NCI-H2107 treated with DMSO at 0.1 percent for 48 hours (cell line): ENCODE results near the gene PLEKHA5.
A peak's percentile ranks its signal among the peaks of the same experiment; 100 is the strongest.
"Not testable (repeated sequence)": the region's sequence is repeated elsewhere in the genome, so short reads cannot be mapped to it uniquely, and the experiment has no call there.

Source experiments
- DNase-seq: peaks from one replicate; lab custom pipeline; 2025; ENCODE audit not compliant: unreplicated experiment; lab: John Stamatoyannopoulos, UW

The PLEKHA5 gene

DNA sequence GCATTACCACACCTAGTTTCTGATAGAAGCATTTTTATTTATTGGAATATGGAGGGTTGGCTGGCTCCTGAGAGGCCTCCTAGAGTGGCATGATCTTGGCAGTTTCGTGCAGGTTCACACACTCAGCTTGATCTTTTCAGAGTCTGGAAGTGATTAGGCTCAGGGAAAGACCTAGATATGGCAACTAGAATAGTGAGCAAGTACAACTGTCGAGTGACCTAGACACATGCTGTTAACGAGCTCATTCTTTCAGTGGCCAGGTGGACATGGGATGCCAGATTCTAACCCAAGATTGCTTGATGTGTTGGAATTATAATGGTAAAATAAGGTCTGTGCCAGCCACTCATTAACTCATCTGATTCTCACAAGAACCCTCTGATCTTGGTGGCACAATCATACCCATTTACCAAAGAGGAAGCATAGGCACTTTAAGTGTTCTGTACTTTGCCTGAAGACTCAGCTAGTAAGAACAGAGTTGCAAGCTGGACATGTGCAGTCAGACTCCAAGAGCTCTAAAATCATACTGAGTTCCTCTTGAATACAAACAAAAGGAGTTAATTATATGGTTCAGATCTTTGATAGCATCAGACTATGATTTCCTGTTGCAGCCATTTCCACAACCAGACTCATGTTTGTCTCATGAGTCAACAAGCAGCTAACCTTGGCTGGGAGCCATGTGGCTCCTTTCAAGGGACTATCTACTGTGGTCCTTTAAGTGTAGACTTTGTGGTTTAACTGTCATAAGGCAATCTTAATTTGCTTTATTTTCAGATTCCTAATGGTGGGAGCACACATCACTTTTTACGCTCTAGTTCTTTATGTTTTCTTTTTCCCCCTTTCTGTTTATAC lies 144.2 kb downstream of the PLEKHA5 start:
- peak; percentile 89 for DNase-seq

DNA sequence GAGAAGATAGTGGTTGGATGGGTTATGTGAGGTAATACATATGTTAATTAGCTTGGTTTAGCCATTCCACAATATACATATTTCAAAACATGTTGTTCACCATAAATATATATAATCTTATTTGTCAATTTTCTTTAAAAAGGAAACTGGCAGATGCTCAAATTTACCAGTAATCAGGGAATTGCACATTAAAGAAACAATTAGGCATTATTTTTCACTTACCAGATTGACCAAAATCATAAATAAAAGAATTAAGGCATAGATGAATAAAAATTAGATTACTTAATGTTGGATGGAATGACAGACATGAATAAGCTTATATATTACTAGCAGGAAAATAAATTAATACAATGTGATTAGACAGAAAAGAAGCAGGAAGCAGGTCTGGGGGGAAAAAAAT lies 147.2 kb downstream of the PLEKHA5 start:
- DNase-seq: no peak

DNA sequence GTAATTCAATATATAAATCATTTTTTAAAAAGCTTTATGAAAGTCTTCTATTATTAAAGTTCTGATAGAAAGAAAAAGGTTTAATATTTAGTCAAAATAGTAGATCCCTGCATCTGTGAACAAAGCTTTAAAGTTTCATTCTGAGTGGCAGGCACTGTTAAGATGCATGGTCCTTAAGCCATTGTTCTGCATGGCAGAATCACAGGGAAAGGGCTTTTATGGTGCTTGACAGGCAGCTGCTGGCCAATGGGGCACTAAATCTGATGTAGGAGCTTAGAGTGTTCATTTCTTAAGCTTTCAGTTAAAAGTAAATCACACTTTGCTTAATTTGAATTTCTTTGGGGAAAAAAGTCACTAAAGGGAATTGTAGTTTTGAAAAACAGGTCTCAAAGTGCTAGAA lies 148.2 kb downstream of the PLEKHA5 start:
- peak; percentile 6 for DNase-seq

DNA sequence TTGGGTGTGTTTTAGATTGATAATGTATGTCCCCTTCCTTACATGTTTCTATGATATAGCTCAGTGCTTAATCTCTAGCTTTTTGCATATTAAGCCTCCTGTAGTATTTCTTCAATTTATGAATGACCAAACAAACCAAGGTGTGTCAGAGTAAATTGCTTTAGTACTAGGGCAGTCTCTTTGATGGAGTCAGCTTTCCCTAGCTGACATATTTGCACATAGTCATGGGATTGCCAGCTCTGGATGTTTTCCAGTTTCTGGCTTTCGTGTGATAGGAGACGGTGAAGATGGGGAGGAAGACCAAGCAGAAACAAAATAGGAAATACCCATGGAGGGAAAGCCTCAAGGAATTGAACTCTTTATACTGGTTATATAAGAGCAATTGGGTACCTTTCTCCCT lies 148.9 kb downstream of the PLEKHA5 start:
- no peak for DNase-seq

DNA sequence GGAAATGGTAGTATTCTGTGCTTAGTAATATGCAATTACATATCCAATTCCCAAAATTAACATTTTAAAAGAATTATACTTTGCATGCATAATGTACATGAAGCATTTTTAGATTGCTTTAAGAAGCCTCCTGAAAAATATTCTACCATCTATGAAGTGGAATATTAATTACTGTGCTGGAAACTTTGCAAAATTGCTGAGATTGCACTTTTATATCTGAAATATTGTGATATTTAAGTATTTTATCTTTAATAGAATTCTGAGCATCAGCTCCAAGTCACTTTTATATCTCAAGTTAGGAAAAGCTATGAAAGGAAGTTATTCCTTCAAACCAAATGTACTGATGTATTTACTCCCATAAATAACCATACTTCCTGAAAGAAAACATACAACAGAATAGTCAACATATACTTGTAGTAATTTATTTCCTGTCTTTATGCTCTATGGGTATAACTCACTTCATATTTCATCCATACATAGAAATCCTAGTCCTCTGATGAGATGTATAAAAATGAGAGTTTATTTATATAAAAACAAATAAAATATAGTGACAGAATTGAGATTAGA lies 152.7 kb downstream of the PLEKHA5 start:
- no peak for DNase-seq

DNA sequence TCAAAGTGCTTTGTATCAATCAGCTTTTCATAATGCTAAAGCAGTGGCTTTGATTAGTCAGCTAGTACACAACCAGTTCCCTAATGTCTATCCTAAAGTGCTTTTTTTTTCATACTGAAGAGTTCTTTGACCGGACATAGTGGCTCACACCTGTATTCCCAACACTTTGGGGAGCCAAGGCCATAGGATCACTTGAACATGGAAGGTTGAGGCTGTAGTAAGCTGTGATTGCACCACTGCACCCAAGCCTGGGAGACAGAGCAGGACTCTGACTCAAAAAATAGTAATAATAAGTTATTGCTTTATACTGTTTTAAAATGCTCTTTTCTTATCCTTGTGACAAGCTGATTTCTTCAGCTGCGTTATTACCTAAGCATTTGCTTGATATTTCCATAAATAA lies 155.1 kb downstream of the PLEKHA5 start:
- no peak for DNase-seq

DNA sequence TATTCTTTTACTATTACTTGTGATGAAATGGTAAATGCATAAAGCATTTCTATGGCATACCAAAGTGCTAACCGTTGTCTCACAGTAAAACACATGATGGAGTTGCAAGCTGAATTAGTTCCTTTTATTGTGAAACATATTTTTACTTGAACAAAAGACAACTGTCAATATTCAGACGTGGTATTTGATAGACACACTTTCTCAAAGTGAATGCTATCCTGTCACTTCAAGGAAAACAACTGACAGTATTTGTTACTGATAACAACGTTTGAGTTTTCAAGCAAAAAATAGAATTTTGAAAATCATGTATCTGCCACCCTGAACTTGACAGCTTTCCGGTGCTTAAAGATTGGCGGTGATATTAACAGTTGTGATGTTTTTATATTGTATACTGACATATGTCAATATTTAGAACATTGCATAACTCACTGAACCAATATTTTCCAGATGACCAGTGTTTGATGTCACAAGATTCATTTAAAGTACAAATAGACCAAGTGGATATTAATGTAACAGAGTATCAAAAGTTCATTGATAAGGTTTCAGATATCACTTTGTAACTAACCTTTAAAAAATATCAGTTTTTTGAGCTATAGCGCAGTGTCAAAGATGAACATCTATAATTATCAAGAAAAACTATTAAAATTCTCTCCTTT lies 156.4 kb downstream of the PLEKHA5 start:
- DNase-seq: no peak

DNA sequence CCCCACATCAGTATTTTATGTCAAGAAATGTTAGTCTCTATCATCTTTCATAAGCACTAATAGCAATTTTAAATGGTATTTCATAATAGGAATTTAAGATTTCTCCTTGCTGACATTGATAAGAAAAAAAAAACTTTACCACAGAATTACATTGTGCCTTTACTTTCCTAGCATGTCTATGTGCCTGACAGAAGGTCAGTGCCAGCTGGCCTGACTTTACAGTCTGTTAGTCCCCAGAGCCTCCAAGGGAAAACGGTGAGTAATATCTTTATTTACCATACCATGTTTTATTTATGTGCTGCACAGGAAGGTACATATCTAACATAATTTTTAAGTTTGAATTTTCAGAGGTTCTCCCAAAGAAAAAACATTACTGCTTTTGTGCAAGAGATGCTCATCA lies 157.8 kb downstream of the PLEKHA5 start:
- no peak for DNase-seq

DNA sequence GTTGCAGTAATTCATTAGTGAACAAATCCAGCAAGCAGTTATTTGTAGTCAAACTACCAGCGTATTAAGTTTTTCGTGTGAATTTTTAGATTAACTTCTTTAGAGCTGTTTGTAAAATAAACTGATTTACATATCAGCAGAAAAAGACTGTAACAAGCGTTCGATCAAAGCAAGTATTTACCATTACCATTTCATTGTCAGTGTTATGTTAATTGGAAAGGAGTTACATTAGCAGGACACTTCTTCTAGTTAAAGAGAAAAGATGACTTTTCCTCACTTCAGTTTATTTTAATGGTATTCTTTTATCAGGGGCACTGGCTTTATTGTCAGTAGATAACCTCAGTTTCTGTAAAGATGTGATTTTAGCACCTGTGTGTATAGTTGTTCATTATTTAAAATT lies 158.6 kb downstream of the PLEKHA5 start:
- no peak for DNase-seq

DNA sequence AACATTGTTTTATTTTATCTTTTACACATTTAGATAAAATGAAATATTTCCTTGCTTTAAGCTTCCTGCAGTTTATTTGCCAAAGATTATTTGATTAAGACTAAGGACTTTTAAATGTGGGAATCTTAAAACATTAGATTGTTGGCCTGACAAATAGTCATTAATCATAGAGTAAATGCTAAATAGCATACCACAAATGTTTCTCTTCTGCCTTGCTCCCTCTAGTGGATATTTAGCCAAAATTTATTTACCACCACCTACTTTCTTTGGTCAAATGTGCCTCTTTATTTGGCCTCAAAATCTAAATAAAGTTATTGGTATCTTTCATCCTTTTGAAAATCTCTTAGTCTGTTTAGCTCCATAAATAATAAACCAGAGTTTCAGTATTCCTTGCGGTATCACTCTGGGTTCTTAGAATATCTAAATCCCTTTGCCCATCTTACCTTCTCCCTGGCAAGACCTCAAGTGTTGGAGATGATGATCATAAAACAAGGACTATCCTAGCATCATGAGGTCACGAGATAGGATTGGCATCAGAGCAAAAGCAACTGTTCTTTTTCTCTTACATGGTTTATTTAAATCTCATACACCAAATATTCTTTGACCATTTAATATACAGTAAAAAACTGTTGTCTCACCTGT lies 159.2 kb downstream of the PLEKHA5 start:
- DNase-seq: peak; percentile 48

DNA sequence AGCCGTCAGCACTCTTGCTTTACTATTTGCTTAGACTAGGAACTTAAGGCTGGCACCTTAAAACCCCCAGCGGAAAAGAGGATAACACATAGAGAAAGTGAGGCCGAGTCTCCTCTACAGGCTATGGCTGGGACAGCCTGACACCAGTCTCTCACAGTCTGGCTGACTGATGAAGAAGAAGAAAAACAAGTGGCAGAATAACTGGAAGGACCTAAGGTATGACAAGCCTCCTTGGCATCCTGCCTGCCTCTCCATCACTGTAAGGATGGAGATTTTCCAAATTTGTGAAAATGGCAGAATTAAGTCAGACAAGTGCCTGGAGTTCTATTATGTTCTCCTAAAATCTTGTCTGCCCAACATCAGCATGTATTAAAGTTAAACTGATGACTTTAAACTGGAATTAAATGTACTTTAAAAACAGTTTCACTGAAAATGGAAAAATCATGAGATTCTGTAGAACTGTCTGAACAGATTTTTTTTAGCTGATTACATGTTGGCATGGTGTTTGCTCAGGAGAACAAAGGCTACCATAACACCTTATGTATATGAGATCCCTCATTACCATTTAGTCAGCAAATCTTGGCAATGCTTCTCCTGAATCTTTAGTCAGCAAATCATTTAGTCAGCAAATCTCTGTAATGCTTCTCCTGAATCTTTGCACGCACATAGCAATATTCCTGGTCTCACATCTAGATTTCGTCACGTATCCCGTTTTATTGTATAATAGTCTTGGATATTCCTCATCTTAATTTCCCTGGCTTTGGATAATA lies 169.5 kb downstream of the PLEKHA5 start:
- no peak for DNase-seq

DNA sequence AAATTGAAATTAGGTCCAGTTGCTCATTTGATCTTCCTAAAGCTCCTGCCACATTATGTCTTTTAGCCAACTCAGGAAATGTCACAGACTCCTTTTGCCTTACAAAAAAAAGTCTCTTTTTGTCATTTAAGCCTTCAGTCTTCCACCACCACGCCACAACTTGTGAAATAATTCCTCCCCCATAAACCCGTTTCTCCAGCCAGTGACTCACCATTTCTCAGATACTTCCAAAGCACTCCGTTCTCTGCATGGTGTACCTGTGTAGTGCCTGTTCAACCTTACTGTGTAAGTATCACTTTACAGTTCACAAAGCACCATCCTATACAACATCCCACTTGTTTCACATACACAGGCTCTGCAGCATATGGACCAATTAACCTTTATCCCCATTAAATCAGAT lies 170.2 kb downstream of the PLEKHA5 start:
- peak; percentile 20 for DNase-seq

DNA sequence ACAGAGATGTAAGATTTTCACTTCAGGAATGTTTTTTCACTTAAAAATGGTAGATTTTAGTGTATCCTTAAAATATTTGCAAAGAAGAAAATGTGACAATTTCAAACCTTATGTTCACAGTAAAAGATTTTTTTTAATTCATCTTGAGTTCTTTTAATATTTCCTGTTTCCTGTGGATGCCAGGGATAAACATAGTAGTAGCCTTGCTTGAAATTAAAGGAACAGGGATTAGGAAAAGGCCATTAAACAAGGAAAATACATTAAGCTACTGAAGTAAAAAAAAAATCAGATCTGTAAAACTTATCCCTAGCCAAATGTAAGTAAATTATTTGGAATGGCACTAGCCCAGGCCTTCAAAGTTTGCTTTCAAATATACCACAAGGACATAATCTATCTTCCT lies 171.7 kb downstream of the PLEKHA5 start:
- no peak for DNase-seq

DNA sequence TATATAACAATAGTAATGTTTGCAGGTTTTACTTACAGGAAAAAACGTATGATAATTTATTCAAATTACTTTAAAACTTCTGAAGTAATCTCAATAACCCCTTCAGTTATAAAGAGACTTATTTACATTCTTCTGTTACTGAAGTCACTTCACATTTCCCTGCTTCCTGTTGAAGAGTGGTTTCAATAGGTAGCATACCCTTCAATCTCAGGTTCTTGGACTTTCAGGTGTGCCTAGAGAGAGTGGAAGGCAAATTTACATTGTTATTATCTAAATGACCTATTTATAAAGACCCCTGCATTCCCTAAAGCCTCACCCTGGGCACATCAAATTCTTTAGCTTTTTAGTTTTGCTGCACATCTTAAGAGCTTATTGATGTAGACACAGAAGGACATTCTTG lies 172.2 kb downstream of the PLEKHA5 start:
- DNase-seq: no peak

DNA sequence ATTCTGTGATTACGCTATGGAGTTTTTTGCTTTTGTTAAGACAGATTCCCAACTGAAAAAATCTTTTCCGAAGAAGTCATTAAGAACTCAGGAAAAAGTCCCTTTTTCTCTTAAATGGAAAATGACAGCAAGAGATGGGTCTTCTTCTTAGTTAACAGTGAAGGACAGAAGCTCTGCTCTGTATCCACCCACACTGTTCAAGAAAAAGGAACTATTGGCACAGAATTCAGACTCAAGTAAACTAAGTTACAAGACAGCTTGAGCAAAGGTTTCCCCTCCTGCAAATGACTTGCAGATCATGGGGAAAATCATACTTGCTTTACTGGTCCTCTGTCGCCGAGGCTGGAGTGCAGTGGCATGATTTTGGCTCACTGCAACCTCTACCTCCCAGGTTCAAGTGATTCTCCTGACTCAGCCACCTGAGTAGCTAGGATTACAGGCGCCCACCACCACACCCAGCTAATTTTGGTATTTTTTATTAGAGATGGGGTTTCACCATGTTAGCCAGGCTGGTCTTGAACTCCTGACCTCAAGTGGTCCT lies 172.6 kb downstream of the PLEKHA5 start:
- DNase-seq: no peak

DNA sequence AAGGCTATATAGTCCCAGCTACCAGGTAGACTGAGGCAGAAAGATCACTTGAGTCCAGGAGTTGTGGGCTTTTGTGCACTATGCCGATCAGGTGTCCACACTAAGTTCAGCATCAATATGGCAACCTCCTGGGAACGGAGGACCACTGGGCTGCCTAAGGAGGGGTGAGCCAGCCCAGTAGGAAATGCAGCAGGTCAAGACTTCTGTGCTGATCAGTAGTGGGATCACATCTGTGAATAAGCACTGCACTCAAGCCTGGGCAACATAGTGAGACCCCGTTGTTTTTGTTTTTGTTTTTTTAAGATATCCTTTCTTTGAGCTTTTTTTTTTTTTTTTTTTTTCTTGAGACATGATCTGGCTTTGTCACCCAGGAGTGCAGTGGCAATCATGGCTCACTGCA lies 174.0 kb downstream of the PLEKHA5 start:
- no peak for DNase-seq

DNA sequence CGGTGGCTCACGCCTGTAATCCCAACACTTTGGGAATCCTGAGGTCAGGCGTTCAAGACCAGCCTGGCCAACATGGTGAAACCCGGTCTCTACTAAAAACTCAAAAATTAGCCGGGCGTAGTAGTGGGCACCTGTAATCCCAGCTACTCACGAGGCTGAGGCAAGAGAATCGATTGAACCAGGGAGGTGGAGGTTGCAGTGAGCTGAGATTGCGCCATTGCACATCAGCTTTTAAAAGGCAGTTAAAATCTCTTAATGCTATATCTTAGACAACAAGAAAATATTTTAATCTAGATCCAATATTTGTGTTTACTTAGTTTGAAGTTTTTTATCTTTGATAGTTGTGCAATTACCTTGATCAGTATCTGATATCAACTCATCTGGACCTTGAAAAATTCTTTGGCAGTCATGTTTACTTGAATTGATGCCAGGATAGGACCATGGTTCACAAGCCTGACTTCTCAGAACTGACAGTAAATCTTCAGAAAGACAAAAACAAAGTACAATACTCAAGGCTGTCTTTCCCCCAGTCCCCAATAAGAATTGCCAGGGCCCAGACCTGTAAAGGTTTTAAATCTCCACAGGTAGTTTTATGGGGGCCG lies 174.7 kb downstream of the PLEKHA5 start:
- DNase-seq: no peak

DNA sequence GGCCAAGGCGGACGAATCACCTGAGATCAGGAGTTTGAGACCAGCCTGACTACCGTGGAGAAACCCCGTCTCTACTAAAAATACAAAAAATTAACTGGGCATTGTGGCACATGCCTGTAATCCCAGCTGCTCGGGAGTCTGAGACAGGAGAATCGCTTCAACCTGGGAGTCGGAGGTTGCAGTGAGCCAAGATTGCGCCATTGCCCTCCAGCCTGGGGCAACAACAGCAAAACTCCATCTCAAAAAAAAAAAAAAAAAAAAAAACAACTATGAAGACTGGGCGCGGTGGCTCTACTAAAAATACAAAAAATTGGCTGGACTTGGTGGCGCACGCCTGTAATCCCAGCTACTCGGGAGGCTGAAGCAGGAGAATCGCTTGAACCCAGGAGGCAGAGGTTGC lies 176.1 kb downstream of the PLEKHA5 start:
- DNase-seq: not testable (repeated sequence)

DNA sequence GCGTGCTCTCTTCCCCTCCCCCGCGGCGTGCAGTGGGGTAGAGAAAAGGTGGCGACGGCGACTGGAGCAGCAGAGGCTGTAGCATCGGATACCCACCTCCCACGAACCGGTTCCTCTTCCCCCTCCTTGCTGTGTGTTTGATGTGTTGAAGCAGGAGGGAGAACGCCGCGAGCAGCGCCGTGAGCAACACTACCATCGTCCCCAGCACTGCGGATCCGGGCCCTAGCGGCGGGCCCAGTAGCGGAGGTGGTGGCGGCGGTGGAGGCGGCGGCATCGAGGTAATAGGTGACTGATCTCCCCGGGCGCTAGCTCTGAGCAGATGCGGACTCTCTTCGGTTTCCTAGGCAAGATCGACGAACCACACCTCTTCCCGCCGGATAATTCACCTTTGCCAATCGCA lies 176.8 kb downstream of the PLEKHA5 start:
- no peak for DNase-seq

DNA sequence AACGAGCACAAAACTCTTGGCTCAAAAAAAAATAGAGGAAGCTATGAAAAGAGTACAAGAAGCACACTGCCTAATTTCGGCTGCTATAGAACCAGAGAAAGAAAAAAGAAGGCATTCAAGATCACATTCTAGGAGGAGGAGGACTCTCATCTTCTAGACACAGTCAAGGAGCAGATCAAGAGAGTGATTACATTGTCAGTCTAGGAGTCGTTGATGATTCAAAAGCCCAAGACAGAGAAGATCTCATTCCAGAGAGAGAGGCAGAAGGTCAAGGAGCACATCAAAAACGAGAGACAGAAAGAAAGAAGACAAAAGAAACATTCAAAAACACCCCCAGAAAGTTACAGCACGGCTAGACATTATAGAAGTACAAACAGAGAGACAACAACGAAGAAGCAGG lies 177.9 kb downstream of the PLEKHA5 start:
- DNase-seq: no peak
